GOT3 (cell line): ENCODE measurements around the gene TUBB4A.
"Not testable (repeated sequence)": the region's sequence is repeated elsewhere in the genome, so short reads cannot be mapped to it uniquely, and the experiment has no call there.

Experiments used
- DNase-seq: peaks from one replicate; lab custom pipeline; 2025; ENCODE audit warnings: mixed read lengths; lab: John Stamatoyannopoulos, UW

TUBB4A gene

GRCh38 chr19:6501740-6502648 lies at the start of gene TUBB4A:
TSS of gene TUBB4A (minus strand) at chr19:6502309. CDS start at chr19:6502212, 97 bp downstream.
- DNase-seq: no peak

- DNase-seq: no peak
These were observed 49.0 kb upstream of the TUBB4A start for GRCh38 chr19:6551091-6551490.

DNA sequence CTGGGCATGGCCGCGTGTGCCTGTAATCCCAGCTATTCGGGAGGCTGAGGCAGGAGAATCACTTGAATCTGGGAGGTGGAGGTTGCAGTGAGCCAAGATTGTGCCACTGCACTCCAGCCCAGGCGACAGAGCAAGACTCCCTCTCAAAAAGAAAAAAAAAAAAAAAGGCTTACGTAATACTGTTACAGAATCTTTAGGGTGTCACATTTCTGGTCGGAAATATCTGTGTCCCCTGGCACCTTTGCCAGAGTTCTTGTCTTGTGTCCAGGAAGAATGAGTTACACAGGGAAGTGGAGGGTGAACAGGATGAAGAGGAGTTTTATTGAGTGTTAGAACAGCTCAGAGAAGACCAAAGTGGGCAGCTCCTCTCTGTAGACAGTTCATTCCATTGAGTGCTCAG lies 48.6 kb upstream of the TUBB4A start:
- DNase-seq: not testable (repeated sequence)

DNA sequence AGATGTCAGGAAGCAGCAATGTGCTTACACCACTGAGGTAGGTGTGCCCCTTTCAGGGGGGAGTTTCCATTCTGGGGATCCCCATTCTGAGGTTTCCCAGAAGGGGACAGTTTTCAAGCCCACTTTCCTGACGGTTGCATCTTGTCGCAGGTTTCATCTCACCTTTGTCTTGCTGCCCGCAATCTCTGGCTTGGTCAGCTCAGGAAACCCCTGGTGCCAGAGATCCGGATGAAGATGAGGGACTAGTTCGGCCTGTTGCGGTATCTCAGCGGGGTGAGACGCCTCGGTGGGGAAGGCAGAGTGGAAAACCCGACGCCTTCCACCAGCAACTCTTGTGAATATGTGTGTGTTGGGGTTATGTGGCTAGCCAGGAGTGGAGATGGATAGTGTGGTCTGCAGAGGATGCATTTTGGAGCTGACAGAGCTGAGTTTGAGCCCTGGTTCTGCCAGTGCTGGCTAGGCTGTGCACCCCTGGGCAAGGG lies 41.8 kb upstream of the TUBB4A start:
- no peak for DNase-seq

GRCh38 chr19:6540918-6541689 lies 39.0 kb upstream of the TUBB4A start:
- DNase-seq: no peak

GRCh38 chr19:6539514-6539913 lies 37.4 kb upstream of the TUBB4A start:
- DNase-seq: no peak

GRCh38 chr19:6535558-6536137 lies 33.5 kb upstream of the TUBB4A start:
- DNase-seq: no peak

GRCh38 chr19:6534451-6535093 lies 32.5 kb upstream of the TUBB4A start:
- no peak for DNase-seq

DNA sequence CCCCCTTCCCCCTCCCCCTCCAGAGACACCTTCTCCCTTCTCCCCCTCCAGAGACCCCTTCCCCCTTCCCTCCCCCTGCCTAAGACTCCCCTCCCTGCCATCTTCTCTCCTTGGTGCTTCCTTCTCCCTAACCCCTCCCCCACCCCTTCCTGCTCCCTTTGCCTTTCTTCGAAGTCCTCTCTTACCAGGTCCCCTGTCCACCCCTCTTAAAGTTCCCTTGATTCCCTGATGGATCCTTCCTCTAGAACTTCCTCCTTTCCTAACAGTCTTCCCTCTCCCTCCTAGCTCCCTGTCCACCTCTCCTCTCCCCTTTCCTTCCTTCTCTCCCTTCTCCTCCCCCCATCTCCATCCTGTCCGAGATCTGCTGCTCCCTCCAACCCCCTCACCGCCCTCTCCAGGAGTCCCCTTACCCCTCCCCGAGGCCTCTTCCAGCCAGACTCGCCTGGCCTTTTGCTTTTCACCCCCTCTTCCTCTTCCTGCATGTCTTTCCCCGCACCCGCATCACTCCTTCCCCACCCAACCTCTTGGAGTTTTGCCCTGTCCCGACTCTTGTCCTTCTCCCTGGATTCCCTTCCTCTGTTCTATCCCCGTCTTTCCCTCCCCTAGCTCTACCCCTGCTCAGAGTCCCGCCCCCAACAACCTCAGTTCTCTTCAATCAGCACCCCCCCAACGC lies 31.8 kb upstream of the TUBB4A start:
- no peak for DNase-seq

DNA sequence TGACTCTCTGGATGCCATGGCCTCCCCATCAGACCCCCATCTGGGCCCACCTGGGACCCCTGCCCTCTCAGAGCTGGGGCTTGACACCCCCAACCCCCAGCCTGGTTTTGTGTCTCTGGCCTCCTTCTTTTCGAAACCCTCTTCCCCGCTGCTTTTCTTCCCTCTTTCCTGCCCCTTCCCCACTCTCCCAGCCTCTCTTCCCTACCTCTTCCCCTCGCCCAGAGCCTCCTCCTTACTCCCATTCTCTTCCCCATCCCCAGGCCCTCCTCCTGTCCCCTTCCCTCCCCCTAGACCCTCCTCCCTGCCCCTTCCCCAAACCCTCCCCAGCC lies 30.9 kb upstream of the TUBB4A start:
- no peak for DNase-seq

- DNase-seq: no peak
These were observed 30.3 kb upstream of the TUBB4A start for GRCh38 chr19:6532244-6532999.

GRCh38 chr19:6531956-6532243 lies 29.8 kb upstream of the TUBB4A start:
- no peak for DNase-seq

- DNase-seq: no peak
These were observed 29.2 kb upstream of the TUBB4A start for GRCh38 chr19:6531163-6531955.

GRCh38 chr19:6530386-6531162 lies 28.5 kb upstream of the TUBB4A start, which contains the start of gene TNFSF9:
TSS of gene TNFSF9 (plus strand) at chr19:6531026. CDS start at chr19:6531037, 11 bp downstream.
- DNase-seq: peak; percentile 81

GRCh38 chr19:6529937-6530385 lies 27.9 kb upstream of the TUBB4A start:
- DNase-seq: no peak

GRCh38 chr19:6529351-6529750 lies 27.2 kb upstream of the TUBB4A start:
- no peak for DNase-seq

DNA sequence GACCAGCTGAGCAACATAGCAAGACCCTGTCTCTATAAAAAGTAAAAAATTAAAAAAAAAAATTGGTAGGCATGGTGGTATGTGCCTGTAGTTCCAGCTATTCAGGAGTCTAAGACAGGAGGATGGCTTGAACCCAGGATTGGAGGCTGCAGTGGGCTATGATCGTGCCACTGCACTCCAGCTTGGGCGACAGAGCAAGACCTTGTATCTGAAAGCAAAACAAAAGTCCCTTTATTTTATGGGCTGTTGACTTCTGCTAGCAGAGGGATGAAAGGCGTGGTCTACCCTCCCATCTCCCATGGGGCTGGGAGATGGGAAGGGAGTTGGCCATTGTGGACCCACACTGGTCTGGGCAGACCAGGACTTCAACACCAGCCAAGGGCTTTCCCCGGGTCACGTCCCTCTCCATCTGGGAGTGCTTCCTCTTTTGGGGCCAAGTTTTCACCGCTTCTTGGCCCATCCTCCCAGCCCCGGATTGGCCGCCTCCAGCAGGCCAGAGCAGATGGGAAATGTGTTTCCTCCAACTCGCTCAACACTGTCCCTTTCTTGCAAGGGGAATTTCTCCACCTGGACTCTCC lies 26.5 kb upstream of the TUBB4A start:
- DNase-seq: no peak

DNA sequence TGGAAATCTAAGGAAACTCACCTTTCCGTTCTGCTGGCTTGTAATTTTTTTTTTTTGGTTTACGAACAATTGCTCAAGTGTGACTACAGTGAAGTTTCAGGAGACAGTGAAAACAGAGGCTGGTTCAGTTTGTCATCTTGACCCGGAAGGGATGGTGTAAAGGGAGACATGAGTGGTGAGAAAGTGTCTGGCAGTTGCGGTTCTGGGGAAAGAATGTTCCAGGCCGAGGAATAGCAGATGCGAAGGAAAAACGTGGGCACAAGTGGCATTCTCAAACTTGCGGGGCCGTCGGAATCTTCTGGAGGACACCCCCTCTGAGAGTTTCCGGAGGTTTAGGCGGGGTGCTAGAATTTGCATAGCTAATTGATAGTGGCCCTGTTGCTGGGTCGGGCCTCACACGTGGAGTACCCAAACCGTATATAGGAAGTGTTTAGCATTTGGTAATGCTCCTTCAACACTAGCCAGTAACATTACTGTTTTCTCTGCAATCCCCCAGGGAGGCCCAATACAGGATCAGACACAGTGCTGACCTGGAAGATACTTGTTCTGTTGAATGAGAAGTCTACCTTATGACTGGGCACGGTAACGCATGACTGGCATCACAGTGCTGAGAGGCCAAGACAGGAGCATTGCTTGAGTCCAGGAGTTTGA lies 25.9 kb upstream of the TUBB4A start:
- DNase-seq: no peak
